Measurements from ENCODE around the gene TANGO2.

The TANGO2 gene

DNA sequence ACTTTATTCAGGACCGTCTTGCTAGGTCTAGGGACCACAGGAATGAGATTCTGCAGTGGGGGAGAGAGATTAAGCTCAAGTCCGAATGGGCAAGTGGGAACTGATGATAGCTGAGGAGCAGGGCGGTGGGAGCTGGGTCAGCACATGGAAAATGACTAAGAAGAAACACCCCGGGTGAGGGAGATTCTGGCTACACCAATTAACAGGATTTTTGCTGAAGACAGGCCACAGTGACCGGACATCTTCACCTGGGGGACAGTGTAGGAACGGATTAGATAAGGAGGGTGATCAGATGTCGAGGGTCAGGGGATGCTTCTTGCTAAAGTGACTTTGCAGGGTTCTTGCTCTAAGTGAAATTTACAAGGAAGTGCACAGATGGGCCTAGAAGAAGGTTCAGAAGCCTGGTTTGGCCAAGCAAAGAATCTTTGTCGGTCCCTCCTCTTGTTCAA is 50.6 kb downstream of the TANGO2 start:
- TF ChIP-seq, protein P1, sequence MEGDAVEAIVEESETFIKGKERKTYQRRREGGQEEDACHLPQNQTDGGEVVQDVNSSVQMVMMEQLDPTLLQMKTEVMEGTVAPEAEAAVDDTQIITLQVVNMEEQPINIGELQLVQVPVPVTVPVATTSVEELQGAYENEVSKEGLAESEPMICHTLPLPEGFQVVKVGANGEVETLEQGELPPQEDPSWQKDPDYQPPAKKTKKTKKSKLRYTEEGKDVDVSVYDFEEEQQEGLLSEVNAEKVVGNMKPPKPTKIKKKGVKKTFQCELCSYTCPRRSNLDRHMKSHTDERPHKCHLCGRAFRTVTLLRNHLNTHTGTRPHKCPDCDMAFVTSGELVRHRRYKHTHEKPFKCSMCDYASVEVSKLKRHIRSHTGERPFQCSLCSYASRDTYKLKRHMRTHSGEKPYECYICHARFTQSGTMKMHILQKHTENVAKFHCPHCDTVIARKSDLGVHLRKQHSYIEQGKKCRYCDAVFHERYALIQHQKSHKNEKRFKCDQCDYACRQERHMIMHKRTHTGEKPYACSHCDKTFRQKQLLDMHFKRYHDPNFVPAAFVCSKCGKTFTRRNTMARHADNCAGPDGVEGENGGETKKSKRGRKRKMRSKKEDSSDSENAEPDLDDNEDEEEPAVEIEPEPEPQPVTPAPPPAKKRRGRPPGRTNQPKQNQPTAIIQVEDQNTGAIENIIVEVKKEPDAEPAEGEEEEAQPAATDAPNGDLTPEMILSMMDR (conservative IDR thresholded peaks at IDR 0.05; ENCODE audit: low read depth, low read length) = no peak
- DNase-seq (ENCODE audit: low read depth) = no peak

DNA sequence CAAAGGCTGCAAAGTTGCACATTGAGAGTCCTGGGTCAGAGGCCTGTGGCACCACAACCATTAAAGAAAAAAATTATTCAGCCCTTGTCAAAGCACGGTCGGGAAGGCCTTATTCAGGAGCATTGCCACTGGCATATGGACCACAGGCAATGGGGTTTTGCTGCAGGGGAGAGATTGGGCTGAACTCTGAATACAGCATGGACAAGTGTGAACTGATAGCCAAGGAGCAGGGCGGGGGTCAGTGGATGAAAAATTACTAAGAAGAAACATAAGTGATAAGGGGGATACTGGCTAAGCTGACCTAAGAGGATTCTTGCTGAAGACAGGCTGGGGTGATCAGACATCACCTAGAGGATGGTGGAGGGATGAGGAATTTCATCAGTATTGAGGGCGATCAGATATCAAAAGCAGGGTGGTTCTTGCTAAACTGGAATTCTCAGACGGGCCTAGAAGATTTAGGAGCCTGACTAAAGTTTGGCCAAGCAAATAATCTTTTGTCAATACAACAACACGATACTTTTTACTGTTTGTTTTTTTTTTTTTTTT is 55.8 kb downstream of the TANGO2 start:
- DNase-seq (ENCODE audit: low read depth) = no peak
- H3K4me3 ChIP-seq (ENCODE audit: low read length) = no peak overlapping the region
- TF ChIP-seq, protein P1 (conservative IDR thresholded peaks at IDR 0.05; ENCODE audit: low read depth, low read length) = no peak

More for the DNA sequence above, 50.6 kb downstream of the TANGO2 start:
- H3K4me3 ChIP-seq (ENCODE audit: low read length) = no peak overlapping the region

DNA sequence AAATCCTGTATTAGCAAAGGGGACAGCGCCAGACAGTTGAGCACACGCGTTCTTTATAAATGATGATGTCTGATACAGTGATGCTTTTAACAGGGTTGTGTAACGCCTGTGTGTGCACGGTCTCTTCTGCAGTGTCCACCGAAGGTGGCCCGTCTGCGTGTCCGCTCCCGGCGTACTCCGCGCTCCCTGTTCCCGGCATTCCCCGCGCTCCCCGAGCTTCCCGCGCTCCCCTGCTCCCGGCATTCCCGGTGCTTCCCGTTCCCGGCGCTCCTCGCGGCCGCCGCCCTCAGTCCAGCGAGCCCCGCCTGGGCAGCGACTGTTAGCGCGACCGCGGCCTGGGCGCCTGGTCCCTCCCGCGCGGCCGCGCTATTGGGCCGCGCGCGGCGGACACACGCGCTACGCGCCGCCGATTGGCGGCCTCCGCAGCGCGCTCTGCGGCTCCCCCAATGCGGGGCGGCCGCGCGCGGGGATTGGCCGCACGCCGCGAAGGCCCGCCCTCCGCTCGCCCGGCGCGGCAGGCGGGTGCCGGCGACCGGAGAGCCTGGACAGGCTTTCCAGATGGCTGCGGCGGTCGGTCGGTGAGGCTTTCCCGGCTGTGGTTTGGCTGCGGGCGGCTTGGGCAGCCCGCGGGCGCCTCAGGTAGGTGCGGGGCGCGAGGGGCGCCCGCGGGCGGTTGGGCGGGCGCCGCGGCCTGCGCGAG is 59.0 kb downstream of the TANGO2 start, which contains the start of gene DGCR8:
Gene DGCR8, plus strand, starts transcription at position 497 of the 700 bp plus-strand sequence. CDS start 5,723 bp downstream, outside the sequence.
- peak within 1 kb of the TSS; percentile 91 for H3K4me3 ChIP-seq (ENCODE audit: low read length)
- TF ChIP-seq, protein P1 (conservative IDR thresholded peaks at IDR 0.05; ENCODE audit: low read depth, low read length) = no peak
- peak; percentile 72 for DNase-seq (ENCODE audit: low read depth)

DNA sequence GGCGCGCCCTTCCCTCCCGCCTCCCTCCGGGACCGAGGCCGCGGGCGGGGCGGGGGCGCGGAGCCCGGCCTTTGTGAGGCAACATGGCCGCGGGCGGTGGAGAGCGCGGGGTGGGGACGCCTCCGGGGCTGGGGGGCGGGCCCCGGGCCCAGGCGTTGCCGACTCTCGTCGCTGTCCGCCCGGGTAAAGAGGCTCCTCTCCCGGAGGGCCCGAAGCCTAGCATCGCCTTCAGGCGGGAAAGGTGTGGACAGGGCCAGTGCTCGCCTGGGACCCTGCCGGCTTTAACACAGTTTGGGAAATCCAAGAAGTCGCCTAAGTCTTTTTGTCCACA is 59.5 kb downstream of the TANGO2 start:
- H3K4me3 ChIP-seq (ENCODE audit: low read length) = peak overlapping the region; percentile 91
- no peak for DNase-seq (ENCODE audit: low read depth)
- TF ChIP-seq, protein P1 (conservative IDR thresholded peaks at IDR 0.05; ENCODE audit: low read depth, low read length) = no peak

DNA sequence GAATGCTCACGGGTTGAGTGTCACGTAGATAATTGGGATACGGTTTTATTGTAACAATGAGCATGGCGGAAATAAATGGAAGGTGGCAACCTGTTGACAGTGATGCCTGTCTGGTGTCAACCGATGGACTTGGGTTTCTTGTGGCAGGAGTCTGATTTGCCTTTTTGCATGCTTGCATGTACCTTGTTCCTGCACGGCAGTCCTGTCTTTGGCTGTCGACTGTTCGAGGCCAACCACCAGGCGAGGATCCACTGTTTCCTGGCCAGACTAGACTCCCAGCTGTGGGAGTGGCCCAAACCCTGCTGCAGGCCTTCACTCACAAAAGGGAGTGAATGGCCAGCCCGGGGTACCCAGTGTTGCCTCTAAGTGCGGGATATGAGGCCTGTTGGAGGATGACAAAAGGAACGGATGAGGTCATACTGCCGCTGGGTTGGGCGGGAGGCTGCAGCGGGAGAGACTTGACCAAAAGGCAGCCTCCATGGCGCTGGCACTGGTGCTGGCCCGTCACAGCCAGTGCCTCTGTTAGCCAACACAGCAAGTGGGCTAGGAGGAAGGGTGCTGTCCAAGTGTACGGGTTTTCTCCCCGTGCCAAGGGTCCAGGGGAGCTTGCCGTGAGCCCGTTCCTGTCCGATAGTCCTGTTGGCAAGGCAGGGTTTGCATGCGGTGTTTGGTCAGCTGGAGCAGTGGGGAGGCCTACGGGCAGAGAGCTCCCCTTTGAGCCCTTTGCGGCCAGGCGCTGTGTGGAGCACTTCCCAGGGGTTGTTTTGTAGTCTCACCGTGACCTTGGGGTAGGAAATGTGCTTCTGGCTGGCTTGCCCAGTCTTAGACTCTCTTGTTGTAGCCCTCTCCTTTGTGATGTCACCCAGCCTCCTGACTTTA is 60.1 kb downstream of the TANGO2 start:
- TF ChIP-seq, protein P1 (conservative IDR thresholded peaks at IDR 0.05; ENCODE audit: low read depth, low read length) = no peak
- H3K4me3 ChIP-seq (ENCODE audit: low read length) = peak overlapping the region; percentile 91
- DNase-seq (ENCODE audit: low read depth) = no peak

DNA sequence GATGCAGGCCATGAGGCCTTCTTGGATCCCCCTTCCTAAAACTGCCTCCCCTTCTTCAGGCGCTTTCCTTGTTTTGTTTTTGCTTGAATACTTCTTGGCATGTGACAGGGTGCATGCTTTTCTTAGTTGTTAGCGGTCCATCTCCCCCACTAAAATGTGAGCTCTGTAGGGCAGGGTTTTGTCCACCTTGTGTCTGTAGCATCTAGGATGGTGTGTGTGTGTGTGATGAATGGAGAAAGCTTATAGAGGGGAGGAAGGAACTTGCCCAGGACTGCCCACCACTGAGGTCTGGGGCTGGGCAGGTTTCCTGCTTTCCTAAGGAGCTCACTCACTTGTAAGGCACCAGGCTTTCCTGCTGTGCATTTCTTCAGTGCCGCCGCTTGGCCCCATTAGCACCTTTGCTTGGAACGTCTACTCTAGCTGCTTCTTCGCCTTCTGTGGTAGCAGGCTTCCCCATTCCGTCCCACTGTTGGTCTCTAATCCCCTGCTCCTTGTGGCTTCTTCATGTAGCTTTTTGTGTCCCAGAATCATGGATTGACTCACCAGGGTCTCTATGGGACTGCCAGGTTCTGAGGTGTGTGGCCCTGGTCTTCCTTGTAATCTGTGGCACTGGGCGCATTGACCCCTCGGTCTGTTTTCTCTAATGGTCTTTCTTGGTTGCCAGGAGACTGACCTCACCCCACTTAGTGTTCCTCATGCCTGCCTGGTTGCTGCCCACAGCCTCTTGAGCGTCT is 62.4 kb downstream of the TANGO2 start:
- H3K4me3 ChIP-seq (ENCODE audit: low read length) = no peak overlapping the region
- TF ChIP-seq, protein P1 (conservative IDR thresholded peaks at IDR 0.05; ENCODE audit: low read depth, low read length) = no peak
- no peak for DNase-seq (ENCODE audit: low read depth)

Measured in retinal pigment epithelial cell (primary cell).